22Rv1 (cell line): Measurements from ENCODE around the gene RAB24.

ENCODE experiments used
- CTCF ChIP-seq: fragments of 450-650 bp; IDR thresholded peaks from 2 replicates; pipeline ENCODE4 v1.5.1; 2017; ENCODE audit warnings: mild to moderate bottlenecking
- ZFX ChIP-seq: fragments of 450-650 bp; IDR thresholded peaks from 2 replicates; pipeline ENCODE4 v1.6.1; 2017; ENCODE audit warnings: antibody characterized with exemption, borderline replicate concordance

GRCh38 chr5:177347699-177348098 lies 44.2 kb upstream of the RAB24 start:
- no peak for TF ChIP-seq CTCF
- TF ChIP-seq ZFX = no peak
